Right lobe of liver (tissue), 6 donors: ENCODE results near the gene PRCP. TPM values are rescaled to one million over a fixed set of nuclear protein-coding genes. Genes with fewer than 3 reads are reported as not detected.
"Not testable (repeated sequence)": the region's sequence is repeated elsewhere in the genome, so short reads cannot be mapped to it uniquely, and the experiment has no call there.

Source experiments
- ATAC-seq, 4 donors: fragments of 200-7000 bp; cut with Tn5 transposase; one replicate each; pipeline ENCODE4 v1.9.1; 2020; ENCODE audit warnings: mild to moderate bottlenecking in 4 of 4, moderate library complexity in 4 of 4
- DNase-seq, 3 donors: peaks; one replicate each; pipeline ENCODE4 v3.0.0-alpha.2; 2020
- H3K27ac ChIP-seq, 3 donors: fragments of 200-600 bp; one replicate each; pipeline ENCODE4 v1.8.0; 2022
- H3K27me3 ChIP-seq, 2 donors: fragments of 200-600 bp; one replicate each; pipeline ENCODE4 v1.8.0; 2022
- H3K36me3 ChIP-seq, 4 donors: fragments of 200-600 bp; sonication (generic) in 1 of 4; one replicate each; pipeline versions ENCODE4 v1.5.1 to v1.8.0; 2017 to 2022; ENCODE audit warnings: control low read depth in 1 of 4
- H3K4me1 ChIP-seq, 4 donors: fragments of 200-600 bp; sonication (generic) in 1 of 4; one replicate each; pipeline versions ENCODE4 v1.5.1 to v1.8.0; 2017 to 2022; ENCODE audit warnings: control low read depth in 1 of 4
- H3K4me3 ChIP-seq, 3 donors: fragments of 200-600 bp; one replicate each; pipeline ENCODE4 v1.8.0; 2022
- H3K9me3 ChIP-seq, 4 donors: fragments of 200-600 bp; sonication (generic) in 1 of 4; one replicate each; pipeline versions ENCODE4 v1.5.1 to v1.8.0; 2017 to 2022; ENCODE audit warnings: control low read depth in 1 of 4
- POLR2A ChIP-seq: fragments of 450-650 bp; IDR thresholded peaks from one replicate; pipeline ENCODE4 v1.6.1; 2017; ENCODE audit warnings: antibody characterized with exemption, mild to moderate bottlenecking
- WGBS: methylation state at CpG from one replicate; pipeline ENCODE4 v1.1.6; 2018; ENCODE audit warnings: low coverage, low lambda C conversion rate; ENCODE audit not compliant: insufficient coverage; ENCODE audit errors: missing lambda C conversion rate; 5-methylcytosine and 5-hydroxymethylcytosine counted together
- intact Hi-C, 2 donors: fragments of 100-400 bp; cut with DNase I; formaldehyde crosslinking; loops; one replicate each; pipeline versions ENCODE4 v1.11.2 to v1.14.1; 2022
- long read RNA-seq: library from polyadenylated mRNA; unstranded; transcript quantifications from one replicate; pipeline ENCODE4 v2.0.0, GENCODE V29; 2019
- total RNA-seq, 6 experiments: library from RNA; depleted of rRNA in 2 of 6; stranded (reverse); fragments of >200 nt in 2 of 6; fragmentation: NEBNext Ultra II Directional in 3 of 6; extraction: Animal tissue kit (Norgen Biotek cat#: 25700) in 3 of 6; gene quantifications; one replicate each; pipeline versions ENCODE4 v1.1.0 to v1.2.4, GENCODE V29; 2016 to 2023
- TF ChIP-seq, protein P1 (sequence below), 4 donors: fragments of 200-600 bp in 3 of 4; fragments of 450-650 bp in 1 of 4; IDR thresholded peaks; one replicate each; pipeline versions ENCODE4 v1.5.1 to v1.8.0; 2016 to 2022; ENCODE audit warnings: antibody characterized with exemption in 4 of 4, mild to moderate bottlenecking in 2 of 4
- donor health status: DM: no; HTN: yes; CAD: no.
- donor health status: DM: no; HTN: no; CAD: no.
- donor health status: DM: no; HTN: no; CAD: no.
- donor health status: DM: no; HTN: yes; CAD: no.
- donor health status: DM: no; HTN: yes; CAD: no.

PRCP gene
- total RNA-seq, result 10 to 100 TPM; 35.4 to 84.9 (median 49.4) TPM
- long read RNA-seq, full-length matches to known transcripts, result 12 of 14 reads
- long read RNA-seq, partial matches to known transcripts, result 2 of 14 reads
- long read RNA-seq, other reads (novel, unspliced or antisense), result 0 of 14 reads

DNA sequence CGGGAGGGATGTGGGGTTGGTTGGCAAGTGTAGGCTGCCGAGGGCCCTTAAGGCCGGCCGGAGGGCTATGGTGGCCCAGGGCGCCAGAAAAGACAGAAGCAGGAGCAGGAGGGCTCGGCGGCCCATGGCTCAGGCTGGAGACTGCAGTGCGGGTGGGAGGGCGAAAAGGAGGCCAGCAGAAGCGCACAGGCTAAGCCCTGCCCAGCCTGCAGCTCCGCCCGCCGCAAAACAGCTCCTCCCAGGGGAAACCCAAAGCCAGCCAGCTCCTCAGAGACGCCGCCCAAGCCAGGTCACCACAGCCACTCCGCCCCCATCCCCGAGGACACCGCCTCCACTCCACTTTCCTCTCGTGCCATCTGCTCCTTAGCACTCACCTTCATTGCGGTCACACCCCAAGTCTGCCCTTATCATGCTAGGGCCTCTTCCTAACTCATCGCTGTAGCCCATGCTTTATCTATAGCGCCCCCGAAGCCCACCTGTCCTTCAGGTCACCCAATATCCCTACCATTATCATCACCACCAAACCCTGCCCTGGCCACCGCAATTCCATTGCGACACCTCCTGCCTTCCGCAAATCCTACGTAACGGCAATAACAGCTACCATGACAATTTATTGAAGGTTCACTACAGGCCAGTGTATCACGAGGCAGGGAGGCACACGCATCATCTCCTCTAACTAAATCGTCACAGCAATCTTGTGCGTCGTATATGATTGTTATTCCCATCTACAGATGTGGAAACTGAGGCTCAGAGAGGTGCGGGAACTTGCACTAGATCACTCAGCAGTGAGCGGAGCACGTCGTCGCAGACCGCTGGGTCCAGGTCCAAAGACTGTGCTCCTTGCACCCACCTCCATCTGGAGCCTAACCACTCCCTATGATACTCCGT, at the start of gene PRCP:
Gene PRCP (minus strand): TSS at position 154 of the 888 bp plus-strand sequence. CDS start 28 bp downstream, at position 126.
- Histone ChIP-seq H3K9me3 (no peaks in the 10 kb centered on the region), H3K27me3 (no peaks in the 10 kb centered on the region), H3K4me3 (peak within 1 kb of the TSS; percentile 63 to 82 (median 80)), H3K4me1 (peaks cover 0 to 19% (median 4%) of the 10 kb centered on the region in 4 donors), H3K27ac (peak within 1 kb of the TSS; percentile 78 to 89 (median 86)), H3K36me3 (no peaks in the 10 kb centered on the region)
- peak; percentile 91 to 96 (median 92) for ATAC-seq
- intact Hi-C loops, result loop anchor here in 1 of 2 donors (10.0 kb wide), 1 partner anchor 174 kb away; the partner anchor contains the start of gene RAB30
- DNase-seq, result peak; percentile 97 to 99 (median 97)
- WGBS, result 0% methylated on average over 21 of the region's 40 CpGs
- peak; percentile 93 for TF ChIP-seq POLR2A
- TF ChIP-seq, protein P1, sequence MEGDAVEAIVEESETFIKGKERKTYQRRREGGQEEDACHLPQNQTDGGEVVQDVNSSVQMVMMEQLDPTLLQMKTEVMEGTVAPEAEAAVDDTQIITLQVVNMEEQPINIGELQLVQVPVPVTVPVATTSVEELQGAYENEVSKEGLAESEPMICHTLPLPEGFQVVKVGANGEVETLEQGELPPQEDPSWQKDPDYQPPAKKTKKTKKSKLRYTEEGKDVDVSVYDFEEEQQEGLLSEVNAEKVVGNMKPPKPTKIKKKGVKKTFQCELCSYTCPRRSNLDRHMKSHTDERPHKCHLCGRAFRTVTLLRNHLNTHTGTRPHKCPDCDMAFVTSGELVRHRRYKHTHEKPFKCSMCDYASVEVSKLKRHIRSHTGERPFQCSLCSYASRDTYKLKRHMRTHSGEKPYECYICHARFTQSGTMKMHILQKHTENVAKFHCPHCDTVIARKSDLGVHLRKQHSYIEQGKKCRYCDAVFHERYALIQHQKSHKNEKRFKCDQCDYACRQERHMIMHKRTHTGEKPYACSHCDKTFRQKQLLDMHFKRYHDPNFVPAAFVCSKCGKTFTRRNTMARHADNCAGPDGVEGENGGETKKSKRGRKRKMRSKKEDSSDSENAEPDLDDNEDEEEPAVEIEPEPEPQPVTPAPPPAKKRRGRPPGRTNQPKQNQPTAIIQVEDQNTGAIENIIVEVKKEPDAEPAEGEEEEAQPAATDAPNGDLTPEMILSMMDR (IDR thresholded peaks at IDR 0.05), result peak in 1 of 4 donors; percentile 17

DNA sequence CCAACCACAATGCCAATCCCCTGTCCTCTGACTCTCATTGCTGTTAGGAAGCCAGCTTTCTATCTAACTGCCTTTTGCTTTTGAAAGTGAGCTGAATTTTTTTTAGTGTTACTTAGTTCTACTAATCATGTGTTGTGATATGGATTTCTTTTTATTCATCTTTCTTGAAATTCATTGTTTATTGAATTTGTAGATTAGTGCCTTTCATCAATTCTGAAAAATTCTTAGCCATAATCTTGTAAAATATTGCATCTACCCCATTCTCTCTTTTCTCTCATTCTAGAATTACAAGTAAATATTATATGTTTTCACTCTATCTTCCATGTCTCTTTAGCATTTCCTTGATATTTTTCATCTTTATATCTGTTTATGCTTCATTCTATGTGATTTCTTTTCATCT, 49.1 kb upstream of the PRCP start:
- intact Hi-C loops, result no loop called here
- ATAC-seq (no peak), DNase-seq (no peak)
- H3K27me3 ChIP-seq, result no peaks in the 10 kb centered on the region
- no peaks in the 10 kb centered on the region for H3K36me3 ChIP-seq
- TF ChIP-seq, protein P1 (IDR thresholded peaks at IDR 0.05), result no peak
- TF ChIP-seq POLR2A, result no peak
- H3K4me3 ChIP-seq, result no peak overlapping the region
- H3K27ac ChIP-seq, result no peak overlapping the region
- H3K9me3 ChIP-seq, result no peaks in the 10 kb centered on the region
- peaks cover 0 to 5% (median 0%) of the 10 kb centered on the region in 4 donors for H3K4me1 ChIP-seq

DNA sequence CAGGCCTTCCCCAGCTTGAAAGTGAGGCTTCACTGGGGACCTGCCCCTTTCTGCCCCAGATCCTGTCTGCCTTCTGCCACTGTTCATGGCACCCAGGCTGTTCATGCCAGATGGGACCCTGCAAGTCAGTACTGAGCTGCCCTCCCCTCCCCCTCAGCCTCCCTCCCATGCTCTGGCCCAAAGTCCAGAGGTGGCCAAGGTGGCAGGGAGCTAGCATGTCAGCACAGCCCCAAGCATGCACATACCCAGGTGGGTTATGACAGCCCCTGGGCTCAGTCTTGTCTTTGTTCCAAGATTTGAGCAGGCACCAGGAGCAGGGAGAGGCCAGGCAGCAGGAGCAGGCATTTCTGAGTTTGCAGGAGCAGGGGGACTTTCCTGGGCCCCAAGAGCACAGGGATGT, 45.5 kb upstream of the PRCP start:
- TF ChIP-seq POLR2A, result no peak
- TF ChIP-seq, protein P1 (IDR thresholded peaks at IDR 0.05), result no peak
- DNase-seq (no peak), ATAC-seq (no peak)
- no peak overlapping the region for H3K4me3 ChIP-seq
- H3K9me3 ChIP-seq, result no peaks in the 10 kb centered on the region
- intact Hi-C loops, result no loop called here
- H3K4me1 ChIP-seq, result no peaks in the 10 kb centered on the region
- H3K36me3 ChIP-seq, result no peaks in the 10 kb centered on the region
- no peaks in the 10 kb centered on the region for H3K27me3 ChIP-seq
- no peak overlapping the region for H3K27ac ChIP-seq

DNA sequence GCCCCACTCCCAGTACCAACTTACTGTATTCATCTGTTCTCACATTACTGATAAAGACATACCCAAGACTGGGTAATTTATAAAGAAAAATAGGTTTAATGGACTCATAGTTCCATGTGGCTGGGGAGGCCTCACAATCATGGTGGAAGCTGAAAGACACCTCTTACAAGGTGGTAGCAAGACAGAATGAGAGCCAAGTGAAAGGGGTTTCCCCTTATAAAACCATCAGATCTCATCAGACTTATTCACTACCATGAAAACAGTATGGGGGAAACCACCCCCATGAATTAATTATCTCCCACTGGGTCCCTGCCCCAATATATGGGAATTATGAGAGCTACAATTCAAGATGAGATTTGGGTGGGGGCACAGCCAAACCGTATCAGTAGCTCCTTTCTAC, 44.8 kb upstream of the PRCP start:
- H3K27ac ChIP-seq, H3K4me3 ChIP-seq, DNase-seq, H3K4me1 ChIP-seq, H3K27me3 ChIP-seq, H3K9me3 ChIP-seq, H3K36me3 ChIP-seq, ATAC-seq, intact Hi-C loops: not testable (repeated sequence)
- WGBS, result no CpG with 5 or more reads among the region's 1 CpG

DNA sequence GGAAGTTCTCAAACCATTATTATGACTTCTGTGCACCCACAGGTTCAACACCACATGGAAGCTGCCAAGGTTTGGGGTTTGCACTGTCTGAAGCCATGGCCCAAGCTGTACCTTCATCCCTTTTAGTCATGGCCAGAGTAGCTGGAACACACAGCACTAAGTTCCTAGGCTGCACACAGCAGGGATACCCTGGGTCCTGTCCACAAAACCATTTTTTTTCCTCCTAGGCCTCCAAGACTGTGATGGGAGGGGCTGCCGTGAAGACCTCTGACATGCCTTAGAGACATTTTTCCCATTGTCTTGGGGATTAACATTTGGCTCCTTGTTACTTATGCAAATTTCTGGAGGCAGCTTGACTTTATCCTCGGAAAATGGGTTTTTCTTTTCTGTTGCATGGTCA, 44.0 kb upstream of the PRCP start:
- intact Hi-C loops, result no loop called here
- DNase-seq (no peak), ATAC-seq (no peak)
- Histone ChIP-seq H3K27me3 (no peaks in the 10 kb centered on the region), H3K9me3 (no peaks in the 10 kb centered on the region), H3K4me1 (no peaks in the 10 kb centered on the region), H3K4me3 (no peak overlapping the region), H3K27ac (no peak overlapping the region), H3K36me3 (no peaks in the 10 kb centered on the region)
- 69% methylated on average over 2 of the region's 2 CpGs for WGBS
- TF ChIP-seq, protein P1 (IDR thresholded peaks at IDR 0.05), result no peak
- no peak for TF ChIP-seq POLR2A

DNA sequence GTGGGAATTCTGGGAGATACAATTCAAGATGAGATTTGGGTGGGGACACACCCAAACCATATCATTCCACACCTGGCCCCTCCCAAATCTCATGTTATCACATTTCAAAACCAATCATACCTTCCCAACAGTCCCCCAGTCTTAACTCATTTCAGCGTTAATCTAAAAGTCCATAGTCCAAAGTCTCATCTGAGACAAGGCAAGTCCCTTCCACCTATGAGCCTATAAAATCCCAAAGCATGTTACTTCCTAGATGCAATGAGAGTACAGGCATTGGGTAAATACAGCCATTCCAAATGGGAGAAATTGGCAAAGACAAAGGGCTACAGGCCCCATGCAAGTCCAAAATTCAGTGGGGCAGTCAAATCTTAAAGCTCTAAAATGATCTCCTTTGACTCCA, 43.2 kb upstream of the PRCP start:
- ATAC-seq, H3K27ac ChIP-seq, H3K27me3 ChIP-seq, H3K4me3 ChIP-seq, DNase-seq, H3K9me3 ChIP-seq, H3K36me3 ChIP-seq, H3K4me1 ChIP-seq, intact Hi-C loops: not testable (repeated sequence)
- 30% methylated on average over 1 of the region's 1 CpG for WGBS
